ENCODE measurements around the gene ZNF783.

Gene ZNF783

GRCh38 chr7:149307775-149308501 is 45.9 kb downstream of the ZNF783 start:
- TF ChIP-seq, protein P1, sequence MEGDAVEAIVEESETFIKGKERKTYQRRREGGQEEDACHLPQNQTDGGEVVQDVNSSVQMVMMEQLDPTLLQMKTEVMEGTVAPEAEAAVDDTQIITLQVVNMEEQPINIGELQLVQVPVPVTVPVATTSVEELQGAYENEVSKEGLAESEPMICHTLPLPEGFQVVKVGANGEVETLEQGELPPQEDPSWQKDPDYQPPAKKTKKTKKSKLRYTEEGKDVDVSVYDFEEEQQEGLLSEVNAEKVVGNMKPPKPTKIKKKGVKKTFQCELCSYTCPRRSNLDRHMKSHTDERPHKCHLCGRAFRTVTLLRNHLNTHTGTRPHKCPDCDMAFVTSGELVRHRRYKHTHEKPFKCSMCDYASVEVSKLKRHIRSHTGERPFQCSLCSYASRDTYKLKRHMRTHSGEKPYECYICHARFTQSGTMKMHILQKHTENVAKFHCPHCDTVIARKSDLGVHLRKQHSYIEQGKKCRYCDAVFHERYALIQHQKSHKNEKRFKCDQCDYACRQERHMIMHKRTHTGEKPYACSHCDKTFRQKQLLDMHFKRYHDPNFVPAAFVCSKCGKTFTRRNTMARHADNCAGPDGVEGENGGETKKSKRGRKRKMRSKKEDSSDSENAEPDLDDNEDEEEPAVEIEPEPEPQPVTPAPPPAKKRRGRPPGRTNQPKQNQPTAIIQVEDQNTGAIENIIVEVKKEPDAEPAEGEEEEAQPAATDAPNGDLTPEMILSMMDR (IDR thresholded peaks at IDR 0.05; ENCODE audit: low read length, missing control alignments) = no peak
- H3K4me3 ChIP-seq (replicated peaks; ENCODE audit: low read depth, low read length) = no peak overlapping the region
- DNase-seq (ENCODE audit: low read depth) = no peak

DNA sequence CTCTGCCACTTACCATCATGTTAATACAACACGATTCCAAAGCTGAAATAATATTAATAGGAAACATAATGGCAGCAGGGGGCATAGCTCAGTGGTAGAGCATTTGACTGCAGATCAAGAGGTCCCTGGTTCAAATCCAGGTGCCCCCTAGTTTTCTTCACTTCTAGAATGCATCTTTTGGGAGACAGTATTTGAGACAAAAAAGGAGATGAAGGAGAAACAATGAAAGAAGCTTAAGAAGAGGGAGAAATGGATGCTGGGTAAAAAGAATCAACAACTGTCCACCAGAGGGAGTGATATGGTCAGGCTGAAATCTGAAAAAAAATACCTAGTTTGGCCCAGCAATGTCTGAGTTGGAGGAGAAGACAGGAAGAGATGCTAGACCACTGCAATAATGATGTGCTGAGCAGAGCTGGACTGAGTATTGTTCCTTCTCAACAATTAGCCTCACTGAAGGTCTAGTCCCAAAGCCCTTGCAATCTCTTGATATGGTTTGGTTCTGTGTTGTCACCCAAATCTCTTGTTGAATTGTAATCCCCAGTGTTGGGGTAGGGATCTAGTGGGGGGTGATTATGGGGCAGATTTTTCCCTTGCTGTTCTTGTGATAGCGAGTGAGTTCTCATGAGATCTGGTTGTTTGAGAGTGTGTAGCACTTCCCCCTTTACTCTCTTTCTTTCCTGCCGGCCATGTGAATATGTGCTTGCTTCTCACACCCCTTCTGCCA is 48.3 kb downstream of the ZNF783 start:
- TF ChIP-seq, protein P1 (IDR thresholded peaks at IDR 0.05; ENCODE audit: low read length, missing control alignments) = peak; percentile 78
- peak; percentile 86 for DNase-seq (ENCODE audit: low read depth)
- H3K4me3 ChIP-seq (replicated peaks; ENCODE audit: low read depth, low read length) = no peak overlapping the region

GRCh38 chr7:149310990-149311573 is 49.1 kb downstream of the ZNF783 start:
- H3K4me3 ChIP-seq (replicated peaks; ENCODE audit: low read depth, low read length) = no peak overlapping the region
- TF ChIP-seq, protein P1 (IDR thresholded peaks at IDR 0.05; ENCODE audit: low read length, missing control alignments) = no peak
- DNase-seq (ENCODE audit: low read depth) = no peak

GRCh38 chr7:149313981-149314380 is 52.0 kb downstream of the ZNF783 start:
- TF ChIP-seq, protein P1 (IDR thresholded peaks at IDR 0.05; ENCODE audit: low read length, missing control alignments) = no peak
- no peak for DNase-seq (ENCODE audit: low read depth)
- no peak overlapping the region for H3K4me3 ChIP-seq (replicated peaks; ENCODE audit: low read depth, low read length)

DNA sequence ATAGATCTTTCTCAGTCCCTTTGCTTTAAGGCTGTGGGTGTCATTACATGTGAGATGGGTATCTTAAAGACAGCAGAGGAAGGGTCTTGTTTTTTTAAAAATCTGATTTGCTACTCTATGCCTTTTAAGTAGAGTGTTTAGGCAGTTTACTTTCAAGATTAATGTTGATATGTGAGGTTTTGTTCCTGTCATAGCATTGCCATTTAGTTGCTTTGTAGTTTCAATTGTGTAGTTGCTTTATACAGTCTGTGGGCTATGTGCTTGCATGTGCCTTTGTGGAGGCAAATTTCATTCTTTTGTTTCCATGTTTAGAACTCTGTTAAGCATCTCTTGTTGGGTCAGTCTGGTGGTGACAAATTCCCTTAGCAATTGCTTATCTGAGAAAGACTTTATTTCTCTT is 54.6 kb downstream of the ZNF783 start:
- TF ChIP-seq, protein P1 (IDR thresholded peaks at IDR 0.05; ENCODE audit: low read length, missing control alignments) = no peak
- no peak for DNase-seq (ENCODE audit: low read depth)
- no peak overlapping the region for H3K4me3 ChIP-seq (replicated peaks; ENCODE audit: low read depth, low read length)

DNA sequence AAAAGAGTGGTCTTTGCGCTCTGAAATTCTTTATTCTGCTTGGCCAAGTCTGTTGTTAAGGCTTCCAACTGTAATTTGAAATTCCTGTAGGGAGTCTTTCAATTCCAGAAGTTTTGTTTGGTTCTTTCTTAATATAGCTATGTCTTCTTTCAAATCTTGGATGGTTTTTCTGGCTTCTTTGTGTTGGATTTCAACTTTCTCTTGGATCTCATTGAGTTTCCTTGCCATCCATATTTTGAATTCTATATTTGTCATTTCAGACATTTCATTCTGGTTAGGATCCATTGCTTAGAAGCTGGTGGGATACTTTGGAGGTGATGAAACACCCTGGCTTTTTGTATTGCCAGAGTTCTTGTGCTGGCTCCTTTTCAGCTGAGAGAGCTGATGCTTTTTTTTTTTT is 55.5 kb downstream of the ZNF783 start:
- no peak overlapping the region for H3K4me3 ChIP-seq (replicated peaks; ENCODE audit: low read depth, low read length)
- TF ChIP-seq, protein P1 (IDR thresholded peaks at IDR 0.05; ENCODE audit: low read length, missing control alignments) = no peak
- DNase-seq (ENCODE audit: low read depth) = no peak

Data from fibroblast of pulmonary artery (primary cell).